Smooth muscle cell (in vitro differentiated cells): ENCODE results near the gene CPNE4. TPM values are rescaled to one million over a fixed set of nuclear protein-coding genes. Genes with fewer than 3 reads are reported as not detected.
"Not testable (repeated sequence)": the region's sequence is repeated elsewhere in the genome, so short reads cannot be mapped to it uniquely, and the experiment has no call there.

ENCODE experiments used
- DNase-seq: peaks from one replicate; lab custom pipeline; 2025; ENCODE audit not compliant: unreplicated experiment; lab: John Stamatoyannopoulos, UW
- H2AFZ ChIP-seq: fragments of 200-600 bp; sonication (generic); 2 replicates; pipeline ENCODE4 v1.6.0; 2016; ENCODE audit warnings: antibody characterized with exemption, low read depth, mild to moderate bottlenecking
- H3F3A ChIP-seq: fragments of 200-600 bp; sonication (generic); 2 replicates; pipeline ENCODE4 v1.6.0; 2017; ENCODE audit warnings: antibody characterized with exemption, low read depth
- H3K27ac ChIP-seq: fragments of 200-600 bp; sonication (generic); 2 replicates; pipeline ENCODE4 v1.5.1; 2016; ENCODE audit warnings: low read depth, mild to moderate bottlenecking
- H3K27me3 ChIP-seq: fragments of 200-600 bp; sonication (generic); 2 replicates; pipeline ENCODE4 v1.6.1; 2016; ENCODE audit warnings: low read depth, mild to moderate bottlenecking
- H3K36me3 ChIP-seq: fragments of 200-600 bp; sonication (generic); 2 replicates; pipeline ENCODE4 v1.5.1; 2016; ENCODE audit warnings: low read depth
- H3K4me1 ChIP-seq: fragments of 200-600 bp; sonication (generic); 2 replicates; pipeline ENCODE4 v1.5.1; 2016; ENCODE audit warnings: low read depth
- H3K4me2 ChIP-seq: fragments of 200-600 bp; sonication (generic); 2 replicates; pipeline ENCODE4 v1.6.0; 2016; ENCODE audit warnings: mild to moderate bottlenecking
- H3K4me3 ChIP-seq: fragments of 200-600 bp; sonication (generic); 2 replicates; pipeline ENCODE4 v1.5.1; 2016; ENCODE audit warnings: mild to moderate bottlenecking
- H3K79me2 ChIP-seq: fragments of 200-600 bp; sonication (generic); 2 replicates; pipeline ENCODE4 v1.6.0; 2016; ENCODE audit warnings: low read depth, mild to moderate bottlenecking
- H3K9ac ChIP-seq: fragments of 200-600 bp; sonication (generic); 2 replicates; pipeline ENCODE4 v1.6.0; 2016; ENCODE audit warnings: low read depth
- H3K9me3 ChIP-seq: fragments of 200-600 bp; sonication (generic); replicated peaks from 2 replicates; pipeline ENCODE4 v1.5.1; 2016; ENCODE audit warnings: low read depth
- H4K20me1 ChIP-seq: fragments of 200-600 bp; sonication (generic); 2 replicates; pipeline ENCODE4 v1.6.0; 2016; ENCODE audit warnings: low read depth
- CTCF ChIP-seq: fragments of 200-600 bp; sonication (generic); IDR thresholded peaks from 2 replicates; pipeline ENCODE4 v1.5.1; 2017; ENCODE audit warnings: borderline replicate concordance, mild to moderate bottlenecking, antibody characterized with exemption; ENCODE audit not compliant: insufficient read depth, poor library complexity, severe bottlenecking
- WGBS: methylation state at CpG from one replicate; pipeline ENCODE4 v1.1.7; 2016; ENCODE audit warnings: low lambda C conversion rate; 5-methylcytosine and 5-hydroxymethylcytosine counted together
- polyA plus RNA-seq: library from polyadenylated mRNA; unstranded; fragments of >200 nt; fragmentation: Nextera tagmentation; extraction: Ambion mirVana; gene quantifications from 2 replicates; pipeline ENCODE4 v1.2.1, GENCODE V29; 2016
- total RNA-seq: library from RNA; depleted of rRNA; stranded (reverse); fragments of >200 nt; gene quantifications from 2 replicates; pipeline ENCODE4 v1.2.3, GENCODE V29; 2014

Gene CPNE4
- total and polyA plus RNA-seq, 2 experiments from 2014 or later = 0.05 to 1.6 TPM

DNA sequence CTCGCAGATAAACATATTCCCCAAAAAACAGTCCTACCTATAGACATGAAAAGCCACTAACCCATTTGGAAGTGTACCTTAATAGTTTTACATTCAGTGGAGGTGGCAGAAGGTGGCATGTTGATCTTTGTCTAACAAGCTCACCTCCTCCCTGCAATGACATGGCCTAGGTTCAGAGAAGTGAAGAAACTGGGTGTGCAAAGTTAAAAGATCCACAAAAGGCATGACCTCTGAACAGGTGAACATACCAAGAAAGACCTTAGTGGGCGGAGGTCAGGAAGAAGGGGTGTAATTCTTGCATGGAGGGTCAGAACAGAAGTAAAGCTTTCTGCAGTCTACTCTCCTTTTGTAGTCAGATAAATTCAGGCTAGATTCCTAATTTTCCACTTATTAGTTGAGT is 532.9 kb downstream of the CPNE4 start:
- H3F3A ChIP-seq = no peaks in the 10 kb centered on the region
- H2AFZ ChIP-seq = peak overlapping the region; percentile 99
- H4K20me1 ChIP-seq = no peaks in the 10 kb centered on the region
- peak overlapping the region; percentile 97 for H3K4me2 ChIP-seq
- peaks cover 18% of the 10 kb centered on the region for H3K27me3 ChIP-seq
- TF ChIP-seq CTCF = no peak
- peak overlapping the region; percentile 76 for H3K4me3 ChIP-seq
- H3K4me1 ChIP-seq = peaks cover 9% of the 10 kb centered on the region
- H3K27ac ChIP-seq = peak overlapping the region; percentile 58
- H3K36me3 ChIP-seq = peaks cover 18% of the 10 kb centered on the region
- H3K9ac ChIP-seq = peak overlapping the region; percentile 89
- H3K79me2 ChIP-seq = peaks cover 32% of the 10 kb centered on the region
- WGBS = 51% methylated on average over 2 of the region's 2 CpGs
- no peak for DNase-seq
- no peaks in the 10 kb centered on the region for H3K9me3 ChIP-seq

GRCh38 chr3:131494706-131495105 is 540.1 kb downstream of the CPNE4 start:
- Histone ChIP-seq H3K27me3 (no peaks in the 10 kb centered on the region), H4K20me1 (peaks cover 5% of the 10 kb centered on the region), H3K9me3 (no peaks in the 10 kb centered on the region), H3K79me2 (peaks cover 13% of the 10 kb centered on the region), H3K27ac (no peak overlapping the region), H3K4me1 (peaks cover 10% of the 10 kb centered on the region), H3K36me3 (peaks cover 38% of the 10 kb centered on the region), H3K9ac (no peak overlapping the region), H3F3A (no peaks in the 10 kb centered on the region), H3K4me3 (no peak overlapping the region), H2AFZ (no peak overlapping the region), H3K4me2 (no peak overlapping the region)
- 90% methylated on average over 1 of the region's 1 CpG for WGBS
- no peak for DNase-seq
- no peak for TF ChIP-seq CTCF

- peaks cover 36% of the 10 kb centered on the region for H3K36me3 ChIP-seq
- WGBS = 94% methylated on average over 2 of the region's 2 CpGs
- H3K4me2 ChIP-seq = no peak overlapping the region
- no peak overlapping the region for H2AFZ ChIP-seq
- no peak for DNase-seq
- H3K4me3 ChIP-seq = no peak overlapping the region
- H3K27me3 ChIP-seq = no peaks in the 10 kb centered on the region
- peaks cover 10% of the 10 kb centered on the region for H3K4me1 ChIP-seq
- TF ChIP-seq CTCF = no peak
- H3K79me2 ChIP-seq = peaks cover 11% of the 10 kb centered on the region
- peaks cover 5% of the 10 kb centered on the region for H4K20me1 ChIP-seq
- H3K9me3 ChIP-seq = no peaks in the 10 kb centered on the region
- no peak overlapping the region for H3K9ac ChIP-seq
- H3K27ac ChIP-seq = no peak overlapping the region
- H3F3A ChIP-seq = no peaks in the 10 kb centered on the region
These were observed 543.0 kb downstream of the CPNE4 start for GRCh38 chr3:131491775-131492174.

GRCh38 chr3:131491084-131491483 is 543.7 kb downstream of the CPNE4 start:
- Histone ChIP-seq H3K9ac (no peak overlapping the region), H3K4me3 (no peak overlapping the region), H3K27ac (no peak overlapping the region), H3F3A (no peaks in the 10 kb centered on the region), H3K36me3 (peaks cover 30% of the 10 kb centered on the region), H3K9me3 (no peaks in the 10 kb centered on the region), H3K4me2 (no peak overlapping the region), H3K27me3 (no peaks in the 10 kb centered on the region), H2AFZ (no peak overlapping the region), H3K4me1 (peaks cover 10% of the 10 kb centered on the region), H3K79me2 (peaks cover 11% of the 10 kb centered on the region), H4K20me1 (peaks cover 5% of the 10 kb centered on the region)
- 93% methylated on average over 2 of the region's 2 CpGs for WGBS
- DNase-seq = no peak
- TF ChIP-seq CTCF = no peak

DNA sequence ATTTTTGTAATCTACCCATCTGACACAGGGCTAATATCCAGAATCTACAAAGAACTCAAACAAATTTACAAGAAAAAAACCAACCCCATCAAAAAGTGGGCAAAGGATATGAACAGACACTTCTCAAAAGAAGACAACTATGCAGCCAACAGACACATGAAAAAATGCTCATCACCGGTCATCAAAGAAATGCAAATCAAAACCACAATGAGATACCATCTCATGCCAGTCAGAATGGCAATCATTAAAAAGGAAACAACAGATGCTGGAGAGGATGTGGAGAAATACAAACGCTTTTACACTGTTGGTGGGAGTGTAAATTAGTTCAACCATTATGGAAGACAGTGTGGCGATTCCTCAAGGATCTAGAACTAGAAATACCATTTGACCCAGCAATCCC is 548.3 kb downstream of the CPNE4 start:
- H3F3A ChIP-seq, H3K27ac ChIP-seq, H3K9ac ChIP-seq, H3K9me3 ChIP-seq, DNase-seq, H3K4me2 ChIP-seq, H2AFZ ChIP-seq, H3K79me2 ChIP-seq, H3K27me3 ChIP-seq, H3K4me1 ChIP-seq, H3K4me3 ChIP-seq: not testable (repeated sequence)
- Histone ChIP-seq H3K36me3 (peaks cover 23% of the 10 kb centered on the region), H4K20me1 (peaks cover 23% of the 10 kb centered on the region)
- 90% methylated on average over 3 of the region's 3 CpGs for WGBS
